HL-60/S4 (cell line): ENCODE data around the gene TGFBR1.

Experiments used
- in situ Hi-C: fragments of 300-500 bp; cut with MboI; formaldehyde crosslinking; loops from 2 replicates; pipeline ENCODE4 v1.14.3; 2022; ENCODE audit warnings: low sequenced_read_pairs

The TGFBR1 gene

GRCh38 chr9:99104459-99105151 lies at the start of gene TGFBR1:
Gene TGFBR1 (plus strand): TSS chr9:99105113. CDS start chr9:99105206, 93 bp downstream.
- in situ Hi-C loops: no loop called here

DNA sequence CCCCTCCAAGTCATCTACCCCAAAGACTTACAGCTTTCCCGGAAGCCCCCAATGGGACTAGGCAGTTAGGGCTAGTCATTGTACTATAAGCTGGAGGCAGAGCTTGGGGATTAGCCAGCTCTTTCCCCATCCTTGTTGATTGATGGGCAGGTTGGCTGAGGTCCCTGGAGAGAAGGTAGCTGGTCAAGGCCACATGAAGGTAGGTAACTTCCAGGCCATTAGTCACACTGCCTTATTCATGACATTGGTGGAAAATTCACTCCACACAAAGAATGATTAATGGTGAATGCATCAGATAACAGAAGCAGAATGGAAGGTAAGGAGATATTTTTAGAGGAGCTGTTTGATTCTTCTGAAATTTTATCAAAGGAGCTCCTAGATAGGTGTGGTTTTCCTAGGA lies 49.5 kb upstream of the TGFBR1 start:
- in situ Hi-C loops: no loop called here

DNA sequence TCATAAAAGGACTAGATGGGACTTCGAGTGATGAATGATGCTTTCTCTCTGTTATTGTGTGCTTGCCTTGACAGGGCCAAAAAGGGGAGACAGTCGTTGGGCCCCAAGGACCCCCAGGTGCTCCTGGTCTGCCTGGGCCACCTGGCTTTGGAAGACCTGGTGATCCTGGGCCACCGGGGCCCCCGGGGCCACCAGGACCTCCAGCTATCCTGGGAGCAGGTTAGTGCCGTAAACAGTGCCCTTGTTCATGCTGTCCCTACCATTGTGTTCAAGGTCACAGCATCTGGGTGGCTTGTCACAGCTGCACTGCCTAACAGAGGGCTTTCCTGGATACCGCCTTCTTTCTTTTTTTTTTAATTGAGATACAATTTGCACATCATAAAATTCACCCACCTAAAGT lies 48.7 kb upstream of the TGFBR1 start:
- in situ Hi-C loops: no loop called here

GRCh38 chr9:99056886-99057664 lies 47.8 kb upstream of the TGFBR1 start:
- in situ Hi-C loops: no loop called here

GRCh38 chr9:99057665-99058625 lies 47.0 kb upstream of the TGFBR1 start:
- in situ Hi-C loops: no loop called here

GRCh38 chr9:99058964-99059921 lies 45.7 kb upstream of the TGFBR1 start:
- in situ Hi-C loops: no loop called here

GRCh38 chr9:99060621-99061020 lies 44.3 kb upstream of the TGFBR1 start:
- in situ Hi-C loops: no loop called here

DNA sequence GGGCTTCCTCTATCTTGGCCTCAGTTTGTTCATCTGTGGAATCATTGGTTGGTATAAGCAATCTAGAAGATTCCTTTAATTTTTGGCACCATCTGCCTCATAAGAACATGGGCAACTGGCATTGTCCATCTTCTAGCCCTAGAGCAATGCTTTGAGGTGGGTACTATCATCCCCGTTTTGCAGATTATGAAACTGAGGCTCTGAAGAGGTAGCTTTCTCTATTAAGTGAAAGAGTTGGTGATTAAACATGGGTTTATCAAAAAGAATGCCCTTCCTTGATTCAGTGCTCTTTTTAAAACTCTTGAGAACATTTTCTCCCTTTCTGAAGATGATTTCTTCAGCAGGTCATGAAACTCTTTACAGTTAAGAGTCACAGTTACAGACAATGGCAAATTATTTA lies 42.4 kb upstream of the TGFBR1 start:
- in situ Hi-C loops: no loop called here

- in situ Hi-C loops: no loop called here
Observed at GRCh38 chr9:99063522-99063921, 41.4 kb upstream of the TGFBR1 start.

- in situ Hi-C loops: no loop called here
Observed at GRCh38 chr9:99066571-99066970, 38.3 kb upstream of the TGFBR1 start.

GRCh38 chr9:99069075-99069474 lies 35.8 kb upstream of the TGFBR1 start:
- in situ Hi-C loops: no loop called here

GRCh38 chr9:99069546-99069945 lies 35.4 kb upstream of the TGFBR1 start:
- in situ Hi-C loops: no loop called here

- in situ Hi-C loops: no loop called here
Observed at GRCh38 chr9:99070681-99071080, 34.2 kb upstream of the TGFBR1 start.

GRCh38 chr9:99071313-99072039 lies 33.4 kb upstream of the TGFBR1 start:
- in situ Hi-C loops: no loop called here

- in situ Hi-C loops: no loop called here
Observed at GRCh38 chr9:99072040-99072394, 32.9 kb upstream of the TGFBR1 start.

GRCh38 chr9:99073347-99073746 lies 31.6 kb upstream of the TGFBR1 start:
- in situ Hi-C loops: no loop called here

GRCh38 chr9:99073985-99074901 lies 30.7 kb upstream of the TGFBR1 start:
- in situ Hi-C loops: no loop called here

- in situ Hi-C loops: no loop called here
Observed at GRCh38 chr9:99074902-99075245, 30.0 kb upstream of the TGFBR1 start.
